Skeletal muscle tissue (tissue), 4 donors: ENCODE measurements around the gene ALG5. TPM values are rescaled to one million over a fixed set of nuclear protein-coding genes. Genes with fewer than 3 reads are reported as not detected.

Experiments used
- H3K27ac ChIP-seq: one replicate; pipeline ENCODE4 v1.7.0; 2013; ENCODE audit warnings: mild to moderate bottlenecking, low read depth, low read length, inconsistent platforms
- H3K27me3 ChIP-seq, 3 donors: one replicate each; pipeline ENCODE4 v1.7.0; 2013; ENCODE audit warnings: low read length in 3 of 3; ENCODE audit not compliant: control insufficient read depth in 3 of 3, insufficient read depth in 3 of 3
- H3K36me3 ChIP-seq, 3 donors: one replicate each; pipeline ENCODE4 v1.7.0; 2013; ENCODE audit warnings: low read length in 3 of 3; ENCODE audit not compliant: control insufficient read depth in 3 of 3, insufficient read depth in 3 of 3
- H3K4me1 ChIP-seq, 3 donors: one replicate each; pipeline ENCODE4 v1.7.0; 2013; ENCODE audit warnings: low read length in 3 of 3, mild to moderate bottlenecking in 3 of 3; ENCODE audit not compliant: control insufficient read depth in 3 of 3, insufficient read depth in 3 of 3
- H3K4me3 ChIP-seq, 3 donors: one replicate each; pipeline ENCODE4 v1.7.0; 2013; ENCODE audit warnings: low read length in 3 of 3
- H3K9ac ChIP-seq, 3 donors: one replicate each; pipeline ENCODE4 v1.7.0; 2013; ENCODE audit warnings: low read length in 3 of 3, mild to moderate bottlenecking in 3 of 3, moderate library complexity in 2 of 3, low read depth in 1 of 3
- H3K9me3 ChIP-seq, 3 donors: one replicate each; pipeline ENCODE4 v1.7.0; 2013; ENCODE audit warnings: low read length in 3 of 3; ENCODE audit not compliant: control insufficient read depth in 3 of 3
- total RNA-seq: library from RNA; depleted of rRNA; stranded (reverse); fragments of >200 nt; gene quantifications from one replicate; pipeline ENCODE4 v1.2.3, GENCODE V29; 2014
- donor health status: Osteomylitis.

Gene ALG5
- total RNA-seq, 1 donor from 2014 or later: 30.3 TPM

- Histone ChIP-seq H3K4me3 (no peak overlapping the region), H3K27ac (no peak overlapping the region), H3K27me3 (no peaks in the 10 kb centered on the region), H3K9me3 (no peaks in the 10 kb centered on the region), H3K4me1 (no peaks in the 10 kb centered on the region), H3K36me3 (peaks cover 3 to 27% (median 19%) of the 10 kb centered on the region in 3 donors), H3K9ac (no peak overlapping the region)
Observed at GRCh38 chr13:36954542-36954941, 44.6 kb downstream of the ALG5 start.

GRCh38 chr13:36950920-36951319 lies 48.2 kb downstream of the ALG5 start:
- peaks cover 3 to 25% (median 15%) of the 10 kb centered on the region in 3 donors for H3K36me3 ChIP-seq
- no peaks in the 10 kb centered on the region for H3K4me1 ChIP-seq
- H3K27me3 ChIP-seq: no peaks in the 10 kb centered on the region
- no peak overlapping the region for H3K4me3 ChIP-seq
- H3K27ac ChIP-seq: no peak overlapping the region
- no peaks in the 10 kb centered on the region for H3K9me3 ChIP-seq
- H3K9ac ChIP-seq: no peak overlapping the region

- Histone ChIP-seq H3K27ac (no peak overlapping the region), H3K4me3 (no peak overlapping the region), H3K9me3 (no peaks in the 10 kb centered on the region), H3K9ac (no peak overlapping the region), H3K27me3 (no peaks in the 10 kb centered on the region), H3K4me1 (no peaks in the 10 kb centered on the region), H3K36me3 (peaks cover 3 to 25% (median 15%) of the 10 kb centered on the region in 3 donors)
Observed at GRCh38 chr13:36950330-36950729, 48.8 kb downstream of the ALG5 start.

GRCh38 chr13:36945078-36945477 lies 54.1 kb downstream of the ALG5 start:
- Histone ChIP-seq H3K36me3 (peaks cover 0 to 5% (median 0%) of the 10 kb centered on the region in 3 donors), H3K4me3 (no peak overlapping the region), H3K27ac (no peak overlapping the region), H3K9me3 (no peaks in the 10 kb centered on the region), H3K4me1 (no peaks in the 10 kb centered on the region), H3K27me3 (no peaks in the 10 kb centered on the region), H3K9ac (no peak overlapping the region)

GRCh38 chr13:36925603-36926002 lies 73.5 kb downstream of the ALG5 start:
- Histone ChIP-seq H3K36me3 (no peaks in the 10 kb centered on the region), H3K4me1 (peaks cover 0 to 1% (median 0%) of the 10 kb centered on the region in 3 donors), H3K27ac (no peak overlapping the region), H3K9me3 (no peaks in the 10 kb centered on the region), H3K27me3 (no peaks in the 10 kb centered on the region), H3K9ac (no peak overlapping the region), H3K4me3 (no peak overlapping the region)

- no peak overlapping the region for H3K27ac ChIP-seq
- no peaks in the 10 kb centered on the region for H3K9me3 ChIP-seq
- peaks cover 0 to 3% (median 3%) of the 10 kb centered on the region in 3 donors for H3K4me1 ChIP-seq
- no peak overlapping the region for H3K9ac ChIP-seq
- no peaks in the 10 kb centered on the region for H3K36me3 ChIP-seq
- H3K4me3 ChIP-seq: no peak overlapping the region
- H3K27me3 ChIP-seq: no peaks in the 10 kb centered on the region
Observed at GRCh38 chr13:36924001-36924400, 75.1 kb downstream of the ALG5 start.

- no peak overlapping the region for H3K27ac ChIP-seq
- no peaks in the 10 kb centered on the region for H3K36me3 ChIP-seq
- H3K4me3 ChIP-seq: no peak overlapping the region
- peaks cover 5 to 17% (median 8%) of the 10 kb centered on the region in 3 donors for H3K4me1 ChIP-seq
- H3K9ac ChIP-seq: no peak overlapping the region
- H3K9me3 ChIP-seq: no peaks in the 10 kb centered on the region
- no peaks in the 10 kb centered on the region for H3K27me3 ChIP-seq
Observed at GRCh38 chr13:36921631-36922301, 77.4 kb downstream of the ALG5 start.

GRCh38 chr13:36920616-36921185 lies 78.4 kb downstream of the ALG5 start:
- Histone ChIP-seq H3K36me3 (no peaks in the 10 kb centered on the region), H3K27ac (no peak overlapping the region), H3K4me1 (peaks cover 5 to 20% (median 8%) of the 10 kb centered on the region in 3 donors), H3K4me3 (peak overlapping the region; percentile 26 to 46 (median 35)), H3K9ac (peak overlapping the region; percentile 8 to 75 (median 56)), H3K27me3 (no peaks in the 10 kb centered on the region), H3K9me3 (no peaks in the 10 kb centered on the region)

GRCh38 chr13:36919833-36920615 lies 79.1 kb downstream of the ALG5 start, which contains the start of gene SMAD9:
TSS of gene SMAD9 (minus strand) at chr13:36920238. CDS start at chr13:36879689, 40,549 bp downstream.
- H3K36me3 ChIP-seq: no peaks in the 10 kb centered on the region
- H3K9me3 ChIP-seq: no peaks in the 10 kb centered on the region
- peaks cover 5 to 22% (median 10%) of the 10 kb centered on the region in 3 donors for H3K4me1 ChIP-seq
- peak within 1 kb of the TSS; percentile 75 to 84 (median 75) for H3K4me3 ChIP-seq
- peak within 1 kb of the TSS; percentile 39 for H3K27ac ChIP-seq
- H3K27me3 ChIP-seq: no peaks in the 10 kb centered on the region
- peak within 1 kb of the TSS; percentile 72 to 81 (median 77) for H3K9ac ChIP-seq
